SK-N-SH treated with all-trans-retinoic acid at 6 μM for 48 hours (cell line): ENCODE results near the gene HM13.

Experiments
- BACH2 ChIP-seq: fragments of 250-450 bp; sonication (Bioruptor Pico); IDR thresholded peaks from 2 replicates; pipeline ENCODE4 v1.9.0; 2021; ENCODE audit warnings: mild to moderate bottlenecking, borderline replicate concordance
- ESRRG ChIP-seq: fragments of 250-450 bp; sonication (Bioruptor Pico); IDR thresholded peaks from 2 replicates; pipeline ENCODE4 v1.6.1; 2021; ENCODE audit warnings: mild to moderate bottlenecking

GRCh38 chr20:31595380-31595653 lies 81.1 kb downstream of the HM13 start:
- no peak for TF ChIP-seq ESRRG (CRISPR knock-in tag)
- no peak for TF ChIP-seq BACH2 (CRISPR knock-in tag)
